Activated gamma-delta T cell treated with anti-CD3 and anti-CD28 coated beads, Interleukin-2, amount 50 U/mL, for 16 hours (primary cell): ENCODE data around the gene ZNF384.
"Not testable (repeated sequence)": the region's sequence is repeated elsewhere in the genome, so short reads cannot be mapped to it uniquely, and the experiment has no call there.

Source experiments
- DNase-seq: peaks from one replicate; pipeline ENCODE4 v3.0.0-alpha.2; 2020; ENCODE audit warnings: low read depth

ZNF384 gene

GRCh38 chr12:6688999-6689882 lies at the start of gene ZNF384:
ZNF384 (minus strand) TSS chr12:6689375; CDS start chr12:6679520, 9,855 bp downstream.
- peak; percentile 91 for DNase-seq

DNA sequence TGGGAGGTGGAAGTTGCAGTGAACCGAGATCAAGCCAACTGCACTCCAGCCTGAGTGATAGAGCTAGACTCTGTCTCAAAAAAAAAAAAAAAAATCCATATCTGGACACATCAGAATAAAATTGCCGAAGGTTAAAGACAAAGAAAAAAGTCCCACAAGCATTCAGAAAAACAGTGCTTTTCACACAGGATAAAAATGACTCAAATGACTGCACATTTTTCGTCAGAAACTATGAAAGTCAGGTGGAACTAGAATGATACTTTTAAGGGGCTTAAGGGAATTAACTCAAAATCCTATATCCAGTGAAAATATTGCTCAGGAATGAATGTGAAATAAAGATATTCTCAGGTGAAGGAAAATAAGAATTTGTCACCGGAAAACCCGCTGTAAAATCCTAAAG lies 47.6 kb upstream of the ZNF384 start:
- no peak for DNase-seq

DNA sequence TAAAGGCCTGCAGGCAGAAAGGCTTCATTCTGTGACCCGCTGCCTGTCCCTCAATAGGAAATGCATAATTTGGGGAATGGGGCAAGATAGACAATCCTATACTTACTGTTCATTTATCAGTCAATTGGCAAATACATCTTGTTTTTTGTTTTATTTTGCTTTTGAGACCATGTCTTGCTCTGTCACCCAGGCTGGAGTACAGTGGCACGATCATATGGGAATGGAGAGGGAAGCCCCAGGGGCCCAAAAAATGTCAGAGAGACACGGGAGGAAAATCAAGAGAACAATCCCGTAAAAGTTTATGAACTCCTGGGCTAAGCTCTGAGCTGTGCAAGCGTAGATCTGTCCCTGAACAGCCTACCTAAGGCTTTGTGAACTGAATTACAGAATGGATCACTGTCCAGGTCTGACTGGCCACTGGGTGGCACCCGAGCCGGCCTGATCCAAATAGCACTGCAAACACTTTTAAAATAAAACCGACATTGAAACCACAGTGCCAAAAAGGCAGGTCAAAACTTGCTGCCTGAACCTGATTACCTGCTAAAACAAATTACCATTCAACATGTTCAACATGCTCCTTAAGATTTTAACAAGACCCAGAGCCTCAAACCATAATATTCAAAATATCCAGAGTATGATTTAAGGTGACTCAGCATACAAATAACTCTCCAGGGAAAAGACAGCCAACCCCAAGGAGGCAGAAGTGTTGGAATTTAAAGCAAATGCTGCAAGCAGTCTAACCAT lies 46.4 kb upstream of the ZNF384 start:
- DNase-seq, result no peak

DNA sequence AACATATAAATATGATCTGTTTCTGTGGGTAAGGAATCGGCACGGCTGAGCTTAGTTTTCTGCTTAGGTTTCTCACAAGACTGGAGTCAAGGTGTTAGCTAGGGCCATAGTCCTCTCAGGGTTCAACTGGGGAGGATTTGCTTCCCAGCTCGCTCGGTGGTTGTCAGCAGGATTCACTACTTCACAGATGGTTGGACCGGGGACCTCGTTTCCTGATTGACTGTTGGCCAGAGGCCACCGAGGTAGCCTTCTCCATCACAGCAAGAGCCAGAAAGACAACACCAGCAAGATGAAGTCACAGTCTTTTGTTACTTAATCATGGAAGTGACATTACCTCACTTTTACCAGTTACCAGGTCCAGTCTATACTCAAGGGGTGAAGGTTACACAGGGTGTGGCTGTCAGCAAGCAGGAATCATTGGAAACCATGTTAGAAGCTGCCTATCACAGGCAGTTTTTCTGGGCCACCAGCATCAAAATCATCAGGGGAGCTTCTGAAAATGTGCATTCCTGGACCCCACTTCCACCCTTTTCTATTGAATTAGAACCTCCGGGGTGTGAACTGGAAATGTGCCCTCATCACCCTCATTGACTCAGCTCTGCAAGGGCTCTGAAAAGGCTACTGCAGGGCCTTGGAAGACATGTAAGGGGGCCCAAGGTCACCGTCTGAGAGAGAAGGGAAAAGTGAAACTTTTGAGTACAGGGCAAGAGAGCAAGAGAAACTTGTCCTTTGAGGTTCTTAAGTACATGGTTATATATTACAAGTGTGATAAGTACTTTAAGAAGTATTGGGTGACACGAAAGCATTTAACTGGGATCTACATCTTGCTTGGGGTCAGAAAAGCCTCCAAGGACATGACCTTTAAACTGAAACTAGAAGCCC lies 45.6 kb upstream of the ZNF384 start:
- no peak for DNase-seq

- no peak for DNase-seq
Observed at GRCh38 chr12:6730169-6730568, 41.0 kb upstream of the ZNF384 start.

DNA sequence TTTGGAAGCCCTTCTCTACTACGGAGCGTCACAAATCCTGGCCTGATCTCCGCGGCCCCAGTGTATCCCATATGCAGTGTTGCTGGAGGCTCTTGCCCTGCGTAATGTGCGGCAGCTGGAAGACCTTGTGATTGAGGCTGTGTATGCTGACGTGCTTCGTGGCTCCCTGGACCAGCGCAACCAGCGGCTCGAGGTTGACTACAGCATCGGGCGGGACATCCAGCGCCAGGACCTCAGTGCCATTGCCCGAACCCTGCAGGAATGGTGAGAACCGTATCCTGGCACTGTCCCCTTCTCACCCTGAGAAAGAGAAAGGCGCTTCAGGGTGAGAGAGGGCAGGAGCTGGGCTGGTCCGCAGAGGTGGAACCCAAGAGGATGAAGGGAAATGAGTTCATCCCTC lies 40.0 kb upstream of the ZNF384 start:
- no peak for DNase-seq

GRCh38 chr12:6725350-6725749 lies 36.2 kb upstream of the ZNF384 start:
- DNase-seq, result no peak

- no peak for DNase-seq
Observed at GRCh38 chr12:6724409-6724797, 35.2 kb upstream of the ZNF384 start.

GRCh38 chr12:6723607-6724408 lies 34.6 kb upstream of the ZNF384 start, which contains the start of gene COPS7A:
COPS7A (plus strand) TSS chr12:6724046; CDS start chr12:6724657, 611 bp downstream.
- DNase-seq, result peak; percentile 92

DNA sequence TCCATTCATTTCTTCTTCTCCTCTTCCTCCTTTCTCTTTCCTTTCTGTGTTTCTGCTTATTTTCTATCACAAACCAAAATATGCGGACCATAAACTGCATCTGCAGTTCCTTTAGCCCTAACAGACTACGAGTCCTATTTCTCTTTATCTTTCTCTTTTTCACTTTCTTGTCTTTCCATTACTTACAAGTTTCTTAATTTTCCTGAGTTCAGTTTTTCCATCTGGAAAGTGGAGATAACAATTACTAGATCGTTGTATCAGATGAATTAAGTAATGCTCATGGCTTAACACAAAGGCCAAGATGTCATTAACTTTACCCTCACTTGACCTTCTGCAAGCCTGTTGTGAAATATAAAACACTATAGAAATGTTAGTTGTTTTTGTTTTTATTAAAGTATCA lies 33.7 kb upstream of the ZNF384 start:
- no peak for DNase-seq

GRCh38 chr12:6716874-6717437 lies 27.8 kb upstream of the ZNF384 start:
- no peak for DNase-seq

DNA sequence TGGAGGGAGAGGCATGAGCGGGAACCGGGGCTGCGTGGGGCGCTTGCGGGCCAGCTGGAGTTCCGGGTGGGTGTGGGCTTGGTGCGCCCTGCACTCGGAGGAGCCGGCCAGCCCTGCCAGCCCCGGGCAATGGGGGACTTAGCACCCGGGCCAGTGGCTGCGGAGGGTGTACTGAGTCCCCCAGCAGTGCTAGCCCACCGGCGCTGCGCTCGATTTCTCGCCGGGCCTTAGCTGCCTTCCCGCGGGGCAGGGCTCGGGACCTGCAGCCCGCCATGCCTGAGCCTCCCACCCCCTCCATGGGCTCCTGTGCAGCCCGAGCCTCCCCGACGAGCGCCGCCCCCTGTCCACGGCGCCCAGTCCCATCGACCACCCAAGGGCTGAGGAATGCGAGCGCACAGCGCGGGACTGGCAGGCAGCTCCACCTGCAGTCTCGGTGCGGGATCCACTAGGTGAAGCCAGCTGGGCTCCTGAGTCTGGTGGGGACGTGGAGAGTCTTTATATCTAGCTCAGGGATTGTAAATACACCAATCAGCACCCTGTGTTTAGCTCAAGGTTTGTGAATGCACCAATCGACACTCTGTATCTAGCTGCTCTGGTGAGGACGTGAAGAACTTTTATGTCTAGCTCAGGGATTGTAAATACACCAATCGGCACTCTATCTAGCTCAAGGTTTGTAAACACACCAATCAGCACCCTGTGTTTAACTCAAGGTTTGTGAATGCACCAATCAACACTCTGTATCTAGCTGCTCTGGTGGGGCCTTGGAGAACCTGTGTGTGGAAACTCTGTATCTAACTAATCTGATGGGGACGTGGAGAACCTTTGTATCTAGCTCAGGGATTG lies 27.1 kb upstream of the ZNF384 start:
- not testable (repeated sequence) for DNase-seq

DNA sequence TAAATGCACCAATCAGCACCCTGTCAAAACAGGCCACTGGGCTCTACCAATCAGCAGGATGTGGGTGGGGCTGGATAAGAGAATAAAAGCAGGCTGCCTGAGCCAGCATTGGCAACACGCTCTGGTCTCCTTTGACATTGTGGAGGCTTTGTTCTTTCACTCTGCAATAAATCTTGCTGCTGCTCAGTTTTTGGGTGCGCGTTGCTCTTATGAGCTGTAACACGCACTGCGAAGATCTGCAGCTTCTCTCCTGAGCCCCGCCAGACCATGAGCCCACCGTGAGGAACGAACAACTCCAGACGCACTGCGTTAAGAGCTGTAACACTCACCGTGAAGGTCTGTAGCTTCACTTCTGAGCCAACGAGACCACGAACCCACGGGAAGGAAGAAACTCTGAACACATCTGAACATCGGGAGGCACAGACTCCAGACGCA lies 19.8 kb upstream of the ZNF384 start:
- no peak for DNase-seq

DNA sequence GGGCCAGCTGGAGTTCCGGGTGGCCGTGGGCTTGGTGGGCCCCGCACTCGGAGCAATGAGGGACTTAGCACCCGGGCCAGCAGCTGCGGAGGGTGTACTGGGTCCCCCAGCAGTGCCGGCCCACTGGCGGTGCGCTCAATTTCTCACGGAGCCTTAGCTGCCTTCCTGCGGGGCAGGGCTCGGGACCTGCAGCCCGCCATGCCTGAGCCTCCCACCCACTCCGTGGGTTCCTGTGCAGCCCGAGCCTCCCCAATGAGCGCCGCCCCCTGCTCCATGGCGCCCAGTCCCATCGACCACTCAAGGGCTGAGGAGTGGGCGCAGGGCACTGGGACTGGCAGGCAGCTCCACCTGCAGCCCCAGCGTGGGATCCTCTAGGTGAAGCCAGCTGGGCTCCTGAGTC lies 19.2 kb upstream of the ZNF384 start:
- not testable (repeated sequence) for DNase-seq

GRCh38 chr12:6703631-6704030 lies 14.5 kb upstream of the ZNF384 start:
- no peak for DNase-seq

DNA sequence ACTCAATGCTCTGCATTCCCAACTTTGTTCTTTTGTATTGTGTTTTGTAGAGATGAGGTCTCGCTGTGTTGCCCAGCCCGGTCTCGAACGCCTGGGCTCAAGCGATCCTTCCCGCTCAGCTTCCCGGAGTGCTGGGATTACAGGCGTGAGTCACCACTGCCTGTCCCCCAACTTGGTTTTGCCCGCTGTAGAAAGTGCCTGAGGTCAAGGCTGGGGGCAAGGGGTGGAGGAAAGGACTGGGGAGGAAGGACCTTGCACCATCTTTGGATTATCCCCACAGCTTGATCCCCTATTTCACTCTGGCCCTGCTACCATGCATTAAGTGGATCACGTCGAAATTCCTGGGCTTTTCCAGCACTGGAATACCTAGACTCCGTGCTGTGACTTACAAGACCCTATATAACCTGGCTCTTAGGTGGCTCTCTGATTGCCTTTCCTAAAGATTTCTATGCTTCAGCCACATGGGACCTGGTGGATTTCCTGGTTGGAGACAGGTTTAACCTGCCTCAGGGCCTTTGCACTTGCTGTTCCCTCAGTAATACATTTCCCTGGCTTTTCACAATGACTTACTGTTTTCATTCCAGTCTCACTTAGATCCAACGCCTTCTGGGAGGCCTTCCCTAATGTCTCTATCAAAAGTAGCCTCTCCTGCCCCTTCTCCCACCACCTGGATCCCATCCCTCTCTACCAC lies 12.0 kb upstream of the ZNF384 start:
- no peak for DNase-seq

DNA sequence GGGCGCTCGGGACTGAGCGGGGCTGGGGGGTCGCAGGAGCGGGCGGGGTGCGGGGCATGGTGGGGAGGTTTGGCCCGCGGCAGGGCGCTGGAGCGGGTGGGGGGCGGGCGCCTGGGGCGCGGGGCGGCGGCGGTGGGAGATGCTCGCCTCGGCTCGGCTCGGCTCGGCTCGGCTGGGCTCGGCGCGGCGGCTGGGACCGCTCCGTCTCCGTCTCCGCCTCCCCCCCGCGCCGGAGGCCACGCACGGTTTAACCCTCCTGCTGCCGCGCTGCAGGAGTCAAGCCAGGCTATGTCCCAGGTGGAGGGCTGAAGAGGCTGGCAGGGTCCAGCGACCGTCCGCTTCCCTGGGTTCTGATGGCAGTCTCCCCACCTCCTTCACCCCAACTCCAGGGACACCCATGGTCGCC lies 11.5 kb upstream of the ZNF384 start, which contains the start of gene PIANP:
PIANP (minus strand) TSS at position 170 of the 406 bp plus-strand sequence. CDS start 2,754 bp downstream, outside the sequence.
- no peak for DNase-seq

DNA sequence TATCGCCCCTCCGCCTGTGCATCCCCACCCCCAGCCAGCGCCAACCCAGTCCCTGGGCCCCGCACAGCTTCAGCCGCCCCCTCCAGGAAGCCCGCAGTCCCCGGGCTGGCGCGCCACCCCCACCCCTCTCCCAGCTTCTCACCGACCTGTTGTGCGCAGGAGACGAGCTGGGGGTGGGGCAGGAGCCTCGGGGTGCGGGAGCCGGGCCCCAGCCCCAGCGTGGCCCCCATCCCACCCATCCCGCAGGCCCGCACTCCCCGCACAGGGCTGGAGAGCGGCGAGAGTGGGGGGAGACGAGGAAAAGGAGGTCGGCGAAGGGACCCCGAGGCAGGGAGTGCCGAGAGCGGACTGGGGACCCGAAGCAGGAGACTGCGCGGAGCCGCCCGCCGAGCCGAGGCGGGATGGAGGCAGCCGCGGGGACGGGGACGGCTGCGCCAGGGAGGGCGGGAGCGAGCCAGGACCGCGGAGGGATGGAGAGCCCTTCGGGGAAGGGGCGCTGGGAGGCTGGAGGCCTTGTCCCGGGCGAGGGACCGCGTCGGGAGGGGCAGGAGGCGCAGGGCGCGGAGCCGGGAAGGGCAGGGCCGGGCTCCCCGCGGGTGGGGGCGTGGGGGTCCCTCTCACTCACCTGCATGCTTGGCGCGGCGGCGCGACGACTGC lies 10.9 kb upstream of the ZNF384 start:
- no peak for DNase-seq
